Tibial artery (tissue), 4 donors: Measurements from ENCODE around the gene SLC39A8.

Source experiments
- DNase-seq, 2 donors: peaks; one replicate each; pipeline ENCODE4 v3.0.0-alpha.2; 2019
- H3K27ac ChIP-seq, 2 donors: fragments of 200-600 bp; sonication (generic) in 1 of 2; 1 replicate in 1 of 2; 2 replicates in 1 of 2; pipeline ENCODE4 v1.5.1; 2018 to 2019; ENCODE audit warnings: mild to moderate bottlenecking in 1 of 2
- H3K27me3 ChIP-seq, 2 donors: fragments of 200-600 bp; sonication (generic) in 1 of 2; one replicate each; pipeline versions ENCODE4 v1.5.1 to v1.6.0; 2016 to 2019
- H3K36me3 ChIP-seq, 3 donors: fragments of 200-600 bp; sonication (generic) in 2 of 3; one replicate each; pipeline ENCODE4 v1.5.1; 2016 to 2019; ENCODE audit warnings: mild to moderate bottlenecking in 2 of 3
- H3K4me1 ChIP-seq, 4 donors: fragments of 200-600 bp; sonication (generic) in 2 of 4; 1 replicate in 3 of 4; 2 replicates in 1 of 4; pipeline ENCODE4 v1.5.1; 2016 to 2019
- H3K4me3 ChIP-seq, 2 donors: fragments of 200-600 bp; sonication (generic) in 1 of 2; 1 replicate in 1 of 2; 2 replicates in 1 of 2; pipeline ENCODE4 v1.5.1; 2018 to 2019; ENCODE audit warnings: mild to moderate bottlenecking in 2 of 2
- H3K9me3 ChIP-seq, 3 donors: fragments of 200-600 bp; sonication (generic) in 1 of 3; one replicate each; pipeline ENCODE4 v1.5.1; 2016 to 2019
- CTCF ChIP-seq, 2 experiments: fragments of 200-600 bp in 1 of 2; fragments of 450-650 bp in 1 of 2; IDR thresholded peaks; one replicate each; pipeline ENCODE4 v1.5.1; 2017 to 2019; ENCODE audit warnings: antibody characterized with exemption in 2 of 2, mild to moderate bottlenecking in 1 of 2, moderate library complexity in 1 of 2
- intact Hi-C: fragments of 100-400 bp; cut with DNase I; formaldehyde crosslinking; loops from one replicate; pipeline ENCODE4 v1.15.0; 2023; ENCODE audit warnings: low total_unique reads

SLC39A8 gene

DNA sequence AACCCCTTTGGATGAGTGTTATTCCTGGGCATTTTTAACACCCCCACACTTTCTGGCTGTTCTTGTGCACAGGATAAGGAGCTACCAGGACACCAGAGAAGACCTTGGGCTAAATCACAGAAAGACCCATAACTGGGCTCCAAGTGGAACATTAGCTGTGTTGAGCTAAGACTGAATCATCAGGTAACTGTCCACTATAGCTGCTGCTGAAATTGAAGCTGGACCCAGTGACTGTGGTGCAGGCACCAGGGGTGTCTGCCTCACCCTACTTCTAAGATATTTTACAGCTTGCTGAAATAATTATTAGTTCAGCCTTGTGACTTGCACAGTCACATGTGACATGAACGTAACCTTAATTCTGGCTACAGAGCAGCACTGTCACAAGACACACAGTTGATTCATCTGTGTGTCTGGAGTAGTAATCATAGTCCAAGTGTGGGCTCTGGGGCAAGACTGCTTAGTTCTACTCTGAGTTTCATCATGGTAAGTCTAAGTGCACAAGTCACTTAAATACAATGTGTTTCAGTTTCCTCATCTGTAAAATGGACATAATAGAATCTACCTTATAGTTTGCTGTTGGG lies 127.4 kb downstream of the SLC39A8 start:
- H3K27me3 ChIP-seq, result no peaks in the 10 kb centered on the region
- no peak for DNase-seq
- TF ChIP-seq CTCF (IDR thresholded peaks at IDR 0.05), result no peak

GRCh38 chr4:102217345-102217744 lies 127.9 kb downstream of the SLC39A8 start:
- Histone ChIP-seq H3K4me1 (no peaks in the 10 kb centered on the region), H3K27me3 (no peaks in the 10 kb centered on the region), H3K9me3 (no peaks in the 10 kb centered on the region), H3K27ac (no peak overlapping the region), H3K4me3 (no peak overlapping the region), H3K36me3 (no peaks in the 10 kb centered on the region)
- no peak for DNase-seq
- intact Hi-C loops, result no loop called here
- TF ChIP-seq CTCF (IDR thresholded peaks at IDR 0.05), result no peak

More for the DNA sequence above, 127.4 kb downstream of the SLC39A8 start:
- intact Hi-C loops, result no loop called here
- no peaks in the 10 kb centered on the region for H3K36me3 ChIP-seq
- H3K4me1 ChIP-seq, result no peaks in the 10 kb centered on the region
- no peak overlapping the region for H3K4me3 ChIP-seq
- H3K9me3 ChIP-seq, result no peaks in the 10 kb centered on the region
- no peak overlapping the region for H3K27ac ChIP-seq

GRCh38 chr4:102216666-102217065 lies 128.6 kb downstream of the SLC39A8 start:
- DNase-seq, result no peak
- Histone ChIP-seq H3K9me3 (no peaks in the 10 kb centered on the region), H3K36me3 (no peaks in the 10 kb centered on the region), H3K4me1 (no peaks in the 10 kb centered on the region), H3K27me3 (no peaks in the 10 kb centered on the region), H3K4me3 (no peak overlapping the region), H3K27ac (no peak overlapping the region)
- TF ChIP-seq CTCF (IDR thresholded peaks at IDR 0.05), result no peak
- intact Hi-C loops, result no loop called here

- TF ChIP-seq CTCF (IDR thresholded peaks at IDR 0.05), result no peak
- Histone ChIP-seq H3K27me3 (no peaks in the 10 kb centered on the region), H3K27ac (no peak overlapping the region), H3K4me1 (no peaks in the 10 kb centered on the region), H3K4me3 (no peak overlapping the region), H3K36me3 (no peaks in the 10 kb centered on the region), H3K9me3 (no peaks in the 10 kb centered on the region)
- intact Hi-C loops, result no loop called here
- DNase-seq, result no peak
Measured at GRCh38 chr4:102213031-102213430, 132.3 kb downstream of the SLC39A8 start.
